Measurements from ENCODE around the gene ZNF235. TPM values are rescaled to one million over a fixed set of nuclear protein-coding genes. Genes with fewer than 3 reads are reported as not detected.
"Not testable (repeated sequence)": the region's sequence is repeated elsewhere in the genome, so short reads cannot be mapped to it uniquely, and the experiment has no call there.

Gene ZNF235
- total RNA-seq, 1 experiment from 2014 or later: 1.0 TPM

DNA sequence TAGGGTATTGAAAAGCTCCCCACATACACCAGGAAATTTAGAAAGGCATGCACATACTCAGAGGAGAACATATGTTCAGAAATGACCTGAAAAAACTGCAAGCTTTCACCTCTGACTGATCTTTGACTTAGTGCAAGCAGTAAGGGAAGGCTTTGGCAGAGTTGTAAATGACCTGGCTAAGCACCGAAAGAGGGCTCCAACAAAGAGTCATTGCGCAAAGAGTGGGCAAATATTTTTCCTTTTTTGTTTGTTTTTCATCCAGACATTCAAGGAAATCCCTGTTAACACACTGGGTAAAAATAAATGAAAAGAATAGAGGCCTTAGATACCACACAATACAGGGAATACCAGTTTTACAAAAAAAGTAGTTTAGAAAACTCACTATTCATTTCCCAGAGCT is 50.3 kb downstream of the ZNF235 start:
- no peaks in the 10 kb centered on the region for H3K9me3 ChIP-seq (ENCODE audit: low read length)
- TF ChIP-seq EZH2phosphoT487 (IDR thresholded peaks at IDR 0.05; ENCODE audit: borderline replicate concordance, low read length) (no peak), EZH2 (IDR thresholded peaks at IDR 0.05; ENCODE audit: low read length, unreplicated experiment) (no peak)
- TF ChIP-seq, protein P1, sequence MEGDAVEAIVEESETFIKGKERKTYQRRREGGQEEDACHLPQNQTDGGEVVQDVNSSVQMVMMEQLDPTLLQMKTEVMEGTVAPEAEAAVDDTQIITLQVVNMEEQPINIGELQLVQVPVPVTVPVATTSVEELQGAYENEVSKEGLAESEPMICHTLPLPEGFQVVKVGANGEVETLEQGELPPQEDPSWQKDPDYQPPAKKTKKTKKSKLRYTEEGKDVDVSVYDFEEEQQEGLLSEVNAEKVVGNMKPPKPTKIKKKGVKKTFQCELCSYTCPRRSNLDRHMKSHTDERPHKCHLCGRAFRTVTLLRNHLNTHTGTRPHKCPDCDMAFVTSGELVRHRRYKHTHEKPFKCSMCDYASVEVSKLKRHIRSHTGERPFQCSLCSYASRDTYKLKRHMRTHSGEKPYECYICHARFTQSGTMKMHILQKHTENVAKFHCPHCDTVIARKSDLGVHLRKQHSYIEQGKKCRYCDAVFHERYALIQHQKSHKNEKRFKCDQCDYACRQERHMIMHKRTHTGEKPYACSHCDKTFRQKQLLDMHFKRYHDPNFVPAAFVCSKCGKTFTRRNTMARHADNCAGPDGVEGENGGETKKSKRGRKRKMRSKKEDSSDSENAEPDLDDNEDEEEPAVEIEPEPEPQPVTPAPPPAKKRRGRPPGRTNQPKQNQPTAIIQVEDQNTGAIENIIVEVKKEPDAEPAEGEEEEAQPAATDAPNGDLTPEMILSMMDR (conservative IDR thresholded peaks at IDR 0.05; ENCODE audit: low read depth, low read length): no peak
- no peaks in the 10 kb centered on the region for H3K79me2 ChIP-seq (ENCODE audit: low read length)

DNA sequence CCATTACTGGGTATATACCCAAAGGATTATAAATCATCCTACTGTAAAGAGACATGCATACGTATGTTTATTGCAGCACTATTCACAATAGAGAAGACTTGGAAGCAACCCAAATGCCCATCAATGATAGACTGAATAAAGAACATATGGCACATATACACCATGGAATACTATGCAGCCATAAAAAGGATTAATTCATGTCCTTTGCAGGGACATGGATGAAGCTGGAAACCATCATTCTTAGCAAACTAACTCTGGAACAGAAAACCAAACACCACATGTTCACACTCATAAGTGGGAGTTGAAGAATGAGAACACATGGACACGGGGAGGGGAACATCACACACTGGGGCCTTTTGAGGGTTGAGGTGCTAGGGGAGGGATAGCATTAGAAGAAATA is 51.4 kb downstream of the ZNF235 start:
- H3K9me3 ChIP-seq (ENCODE audit: low read length); CTCF ChIA-PET; H3K36me3 ChIP-seq (ENCODE audit: low read depth, low read length); H3K79me2 ChIP-seq (ENCODE audit: low read length); H3K27me3 ChIP-seq (ENCODE audit: low read length); H4K20me1 ChIP-seq (ENCODE audit: low read length); H3K9ac ChIP-seq (ENCODE audit: low read length); H3K4me1 ChIP-seq (ENCODE audit: insufficient read depth, low read length); POLR2A ChIA-PET (ENCODE audit: unreplicated experiment); H3K4me3 ChIP-seq (ENCODE audit: low read length); H3F3A ChIP-seq (ENCODE audit: low read length, unreplicated experiment); H3K9me2 ChIP-seq (replicated peaks; ENCODE audit: low read length); H3K27ac ChIP-seq (ENCODE audit: low read length); ATAC-seq; H2AFZ ChIP-seq (ENCODE audit: low read length); BruUV-seq (replicated peaks); H3K4me2 ChIP-seq (ENCODE audit: low read length); DNase-seq; intact Hi-C loops (cut with micrococcal nuclease): not testable (repeated sequence)

More for the DNA sequence above, 50.3 kb downstream of the ZNF235 start:
- H3K36me3 ChIP-seq (ENCODE audit: low read depth, low read length): no peaks in the 10 kb centered on the region
- H3K4me1 ChIP-seq (ENCODE audit: insufficient read depth, low read length): 0 out of 2 replicates have a peak, but pooled peaks cover 4% of the 10 kb centered on the region
- no peaks in the 10 kb centered on the region for H3F3A ChIP-seq (ENCODE audit: low read length, unreplicated experiment)
- H3K4me3 ChIP-seq (ENCODE audit: low read length): no peak overlapping the region
- ChIA-PET POLR2A (ENCODE audit: unreplicated experiment) (no interaction called here), CTCF (no interaction called here)
- H3K27me3 ChIP-seq (ENCODE audit: low read length): no peaks in the 10 kb centered on the region
- no peaks in the 10 kb centered on the region for H4K20me1 ChIP-seq (ENCODE audit: low read length)
- no TSS peak for BruUV-seq (replicated peaks)
- no peak overlapping the region for H3K27ac ChIP-seq (ENCODE audit: low read length)
- H3K4me2 ChIP-seq (ENCODE audit: low read length): no peak overlapping the region
- no peak for ATAC-seq
- no peaks in the 10 kb centered on the region for H3K9me2 ChIP-seq (replicated peaks; ENCODE audit: low read length)
- H3K9ac ChIP-seq (ENCODE audit: low read length): no peak overlapping the region
- intact Hi-C loops (cut with micrococcal nuclease): no loop called here
- H2AFZ ChIP-seq (ENCODE audit: low read length): no peak overlapping the region
- no peak for DNase-seq

DNA sequence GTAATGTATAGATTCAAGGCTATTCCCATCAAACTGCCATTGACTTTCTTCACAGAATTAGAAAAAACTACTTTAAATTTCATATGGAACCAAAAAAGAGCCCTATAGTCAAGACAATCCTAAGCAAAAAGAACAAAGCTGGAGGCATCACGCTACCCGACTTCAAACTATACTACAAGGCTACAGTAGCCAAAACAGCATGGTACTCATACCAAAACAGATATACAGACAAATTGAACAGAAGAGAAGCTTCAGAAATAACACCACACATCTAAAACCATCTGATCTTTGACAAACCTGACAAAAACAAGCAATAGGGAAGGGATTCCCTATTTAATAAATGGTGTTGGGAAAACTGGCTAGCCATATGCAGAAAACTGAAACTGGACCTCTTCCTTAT is 52.5 kb downstream of the ZNF235 start:
- BruUV-seq (replicated peaks); H3K79me2 ChIP-seq (ENCODE audit: low read length); intact Hi-C loops (cut with micrococcal nuclease); CTCF ChIA-PET; H2AFZ ChIP-seq (ENCODE audit: low read length); H3K9ac ChIP-seq (ENCODE audit: low read length); H3K27ac ChIP-seq (ENCODE audit: low read length); H3K4me1 ChIP-seq (ENCODE audit: insufficient read depth, low read length); POLR2A ChIA-PET (ENCODE audit: unreplicated experiment); DNase-seq; H3K4me2 ChIP-seq (ENCODE audit: low read length); H3K36me3 ChIP-seq (ENCODE audit: low read depth, low read length); H3K27me3 ChIP-seq (ENCODE audit: low read length); H4K20me1 ChIP-seq (ENCODE audit: low read length); ATAC-seq; H3K9me2 ChIP-seq (replicated peaks; ENCODE audit: low read length); H3K4me3 ChIP-seq (ENCODE audit: low read length); H3F3A ChIP-seq (ENCODE audit: low read length, unreplicated experiment); H3K9me3 ChIP-seq (ENCODE audit: low read length): not testable (repeated sequence)

DNA sequence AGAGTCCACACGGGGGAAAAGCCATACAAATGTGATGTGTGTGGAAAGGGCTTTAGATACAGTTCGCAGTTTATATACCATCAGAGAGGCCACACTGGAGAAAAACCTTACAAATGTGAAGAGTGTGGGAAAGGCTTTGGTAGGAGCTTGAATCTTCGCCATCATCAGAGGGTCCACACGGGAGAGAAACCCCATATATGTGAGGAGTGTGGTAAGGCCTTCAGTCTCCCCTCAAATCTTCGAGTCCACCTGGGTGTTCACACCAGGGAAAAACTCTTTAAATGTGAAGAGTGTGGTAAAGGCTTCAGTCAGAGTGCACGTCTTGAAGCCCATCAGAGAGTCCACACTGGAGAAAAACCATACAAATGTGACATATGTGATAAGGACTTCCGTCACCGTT is 68.4 kb downstream of the ZNF235 start:
- Histone ChIP-seq H3K36me3 (ENCODE audit: low read depth, low read length) (peaks cover 45% of the 10 kb centered on the region), H2AFZ (ENCODE audit: low read length) (no peak overlapping the region), H3K27me3 (ENCODE audit: low read length) (no peaks in the 10 kb centered on the region), H3K9ac (ENCODE audit: low read length) (no peak overlapping the region), H3K27ac (ENCODE audit: low read length) (no peak overlapping the region), H4K20me1 (ENCODE audit: low read length) (no peaks in the 10 kb centered on the region), H3K4me3 (ENCODE audit: low read length) (no peak overlapping the region), H3K4me1 (ENCODE audit: insufficient read depth, low read length) (no peaks in the 10 kb centered on the region), H3F3A (ENCODE audit: low read length, unreplicated experiment) (no peaks in the 10 kb centered on the region), H3K9me3 (ENCODE audit: low read length) (no peaks in the 10 kb centered on the region), H3K79me2 (ENCODE audit: low read length) (no peaks in the 10 kb centered on the region), H3K9me2 (replicated peaks; ENCODE audit: low read length) (no peaks in the 10 kb centered on the region), H3K4me2 (ENCODE audit: low read length) (no peak overlapping the region)
- DNase-seq (no peak), ATAC-seq (no peak)
- intact Hi-C loops (cut with micrococcal nuclease): no loop called here
- BruUV-seq (replicated peaks): TSS peak; percentile 6
- ChIA-PET POLR2A (ENCODE audit: unreplicated experiment) (no interaction called here), CTCF (no interaction called here)
- TF ChIP-seq EZH2 (IDR thresholded peaks at IDR 0.05; ENCODE audit: low read length, unreplicated experiment): no peak
- TF ChIP-seq, protein P1 (conservative IDR thresholded peaks at IDR 0.05; ENCODE audit: low read depth, low read length): no peak
- TF ChIP-seq EZH2phosphoT487 (IDR thresholded peaks at IDR 0.05; ENCODE audit: borderline replicate concordance, low read length): no peak
